Tongue (tissue), 2 donors: ENCODE results near the gene NF1. TPM values are rescaled to one million over a fixed set of nuclear protein-coding genes. Genes with fewer than 3 reads are reported as not detected.
"Not testable (repeated sequence)": the region's sequence is repeated elsewhere in the genome, so short reads cannot be mapped to it uniquely, and the experiment has no call there.

Experiments used
- DNase-seq: peaks from one replicate; pipeline ENCODE4 v3.0.0-alpha.2; 2015
- total RNA-seq: library from RNA; depleted of rRNA; stranded (reverse); fragments of >200 nt; gene quantifications from one replicate; pipeline ENCODE4 v1.2.3, GENCODE V29; 2014

NF1 gene
- total RNA-seq, 1 donor from 2014 or later = 106 TPM

DNA sequence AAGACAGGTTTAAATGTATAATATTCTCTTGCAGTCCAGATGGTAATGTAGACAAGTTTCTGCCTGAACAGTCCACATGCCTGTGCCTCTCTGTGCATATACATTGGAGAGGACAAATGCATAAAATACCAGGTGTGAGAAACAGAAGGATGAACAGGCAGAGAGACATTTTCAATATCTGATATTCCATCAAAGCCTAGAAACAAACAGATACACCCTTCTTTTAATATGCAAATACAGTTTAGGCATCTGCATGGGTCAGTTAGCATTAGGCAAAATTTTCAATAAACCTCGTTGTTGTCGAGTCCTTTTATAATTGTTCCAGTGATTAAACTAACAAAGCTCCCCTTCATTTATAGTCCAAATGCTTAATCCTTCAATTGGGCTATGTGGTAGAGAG is 201.4 kb downstream of the NF1 start:
- no peak for DNase-seq

DNA sequence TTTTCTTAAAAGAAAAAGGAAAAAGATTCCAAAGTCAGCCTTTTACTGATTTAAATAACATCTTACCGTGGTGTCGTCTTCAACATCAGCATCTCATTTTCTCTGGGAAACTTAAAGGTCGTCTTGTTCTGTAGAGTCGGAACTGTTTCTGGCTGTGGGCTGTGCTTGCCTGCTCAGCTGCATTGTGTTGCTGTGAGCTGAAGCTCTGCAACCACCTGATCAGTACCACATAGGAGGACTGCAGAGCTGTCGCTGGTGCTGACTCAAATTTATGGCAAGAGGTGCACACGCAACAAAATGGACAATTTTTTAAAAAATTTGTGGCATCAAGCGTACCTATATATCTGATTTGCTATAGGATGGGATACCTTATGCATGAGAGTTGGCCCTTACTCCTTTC is 202.3 kb downstream of the NF1 start, which contains the start of gene OMG:
TSS of gene OMG (minus strand) at position 150 of the 400 bp plus-strand sequence. CDS start 908 bp downstream, outside the sequence.
- DNase-seq = no peak

GRCh38 chr17:31299624-31300023 is 204.8 kb downstream of the NF1 start:
- DNase-seq = no peak

DNA sequence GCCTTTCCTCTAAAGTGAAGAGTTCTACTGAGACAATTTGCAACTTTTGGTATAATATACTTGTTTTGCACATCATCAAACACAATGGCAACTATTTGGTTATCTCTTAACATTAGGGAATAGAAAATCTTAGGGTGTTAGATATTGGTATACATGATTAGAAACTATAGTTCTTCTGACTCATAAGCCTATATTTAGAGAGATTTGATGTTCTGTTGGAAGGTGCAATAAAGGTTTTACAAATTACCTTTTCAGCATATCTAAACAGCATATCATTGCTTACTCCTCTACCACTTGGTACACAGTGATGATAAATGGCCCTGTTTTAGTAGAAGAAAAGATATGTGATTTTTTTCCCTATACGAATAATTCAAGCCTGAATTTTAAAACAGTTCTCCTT is 212.9 kb downstream of the NF1 start:
- DNase-seq = no peak

DNA sequence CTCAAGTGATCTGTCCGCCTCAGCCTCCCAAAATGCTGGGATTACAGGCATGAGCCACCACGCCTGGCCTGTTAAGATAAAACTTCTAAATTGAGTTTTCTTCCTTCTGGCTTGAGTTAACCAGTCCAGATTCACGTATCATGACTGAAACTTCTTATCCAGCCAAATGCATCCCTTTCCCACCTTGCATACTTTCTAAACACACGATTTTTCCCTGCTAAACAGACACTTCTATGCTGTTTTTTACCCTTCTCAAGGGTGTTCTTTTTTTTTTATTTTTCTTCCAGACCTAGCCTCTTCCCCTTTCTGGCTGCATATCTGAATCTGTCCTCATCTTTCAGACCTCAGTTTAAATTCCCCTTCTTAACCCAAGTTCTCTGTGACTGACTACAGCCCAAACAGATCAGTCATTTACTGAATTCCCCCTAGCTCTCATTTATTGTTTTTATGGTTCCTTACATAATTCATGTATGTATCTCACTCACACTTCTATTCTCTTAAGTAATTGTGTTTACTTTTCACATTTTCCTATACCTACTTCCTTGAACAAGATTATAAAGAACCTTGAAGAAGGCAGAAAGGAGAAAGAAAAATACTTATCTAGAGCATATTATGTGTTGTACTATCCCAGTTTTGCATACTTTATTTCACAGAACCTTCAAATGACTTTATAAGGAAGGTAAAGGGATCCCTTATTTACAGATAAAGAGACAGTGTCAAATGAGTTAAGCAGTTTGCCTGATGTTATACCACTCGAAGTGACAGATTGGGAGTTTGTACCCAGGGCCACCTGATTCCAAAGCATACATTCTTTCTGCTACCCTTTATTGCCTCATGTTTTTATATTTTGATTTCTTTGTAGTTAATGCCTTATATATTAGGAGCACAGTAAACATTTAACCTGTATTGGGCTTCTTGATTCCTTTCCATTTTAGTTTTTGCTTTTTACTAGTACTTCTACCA is 213.9 kb downstream of the NF1 start:
- no peak for DNase-seq

GRCh38 chr17:31309556-31309955 is 214.8 kb downstream of the NF1 start:
- DNase-seq = no peak

GRCh38 chr17:31310260-31310659 is 215.5 kb downstream of the NF1 start:
- DNase-seq = no peak

- no peak for DNase-seq
These were observed 216.1 kb downstream of the NF1 start for GRCh38 chr17:31310886-31311285.

DNA sequence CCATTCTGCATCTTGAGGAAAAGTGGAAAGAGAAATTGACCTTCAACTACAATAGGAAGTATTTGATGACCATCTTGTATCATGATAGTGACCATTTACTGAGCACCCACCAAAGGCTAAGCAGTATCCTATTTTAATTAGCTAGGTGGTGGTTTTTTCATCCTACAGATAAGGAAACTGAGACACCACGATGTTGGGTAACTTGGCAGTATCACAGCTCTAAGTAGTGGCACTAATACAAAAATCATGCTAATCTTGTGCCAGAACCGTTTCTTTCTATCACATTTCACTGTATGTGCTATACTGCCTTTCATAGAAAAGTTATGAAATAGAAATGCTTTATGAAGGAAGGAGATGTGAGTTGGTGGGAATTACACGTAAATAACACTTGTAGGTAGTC is 216.7 kb downstream of the NF1 start:
- no peak for DNase-seq

- DNase-seq = not testable (repeated sequence)
These were observed 217.4 kb downstream of the NF1 start for GRCh38 chr17:31312223-31312622.

DNA sequence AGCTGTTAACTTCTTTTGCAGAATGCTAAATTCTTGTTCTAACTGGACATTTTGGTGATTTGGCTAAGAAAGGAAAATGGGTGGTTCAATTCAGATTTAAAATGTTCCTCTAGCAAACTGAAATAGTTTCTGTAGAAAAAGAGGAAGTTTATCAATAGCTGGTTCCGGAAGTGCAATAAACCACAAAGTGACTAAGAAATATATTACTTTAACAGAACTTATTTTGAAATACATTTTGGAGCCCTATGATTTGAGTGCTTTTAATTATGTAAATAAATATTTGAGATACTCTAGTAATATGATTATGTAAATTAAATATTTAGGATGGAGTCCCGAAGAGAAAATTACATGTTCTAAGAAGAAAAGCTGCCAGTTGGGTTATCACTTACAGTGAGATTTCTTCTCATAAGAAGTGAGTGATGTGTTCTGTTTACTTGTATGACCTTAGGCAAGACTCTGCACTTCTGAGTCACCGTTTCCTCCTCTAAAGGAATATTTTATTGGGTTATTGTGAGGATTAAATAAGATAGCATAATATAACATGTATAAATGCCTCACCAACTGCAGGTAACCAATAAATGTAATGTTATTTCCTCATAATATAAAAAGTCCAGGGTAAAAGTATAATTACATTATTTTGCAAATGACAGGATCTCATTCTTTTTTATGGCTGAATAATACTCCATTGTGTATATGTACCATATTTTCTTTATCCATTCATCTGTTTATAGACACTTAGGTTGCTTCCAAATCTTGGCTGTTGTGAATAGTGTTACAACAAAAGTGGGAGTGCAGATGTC is 219.4 kb downstream of the NF1 start, which contains the start of gene EVI2B:
TSS of gene EVI2B (minus strand) at position 73 of the 800 bp plus-strand sequence. CDS start 8,445 bp downstream, outside the sequence.
- no peak for DNase-seq

- no peak for DNase-seq
These were observed 220.0 kb downstream of the NF1 start for GRCh38 chr17:31314782-31315100.

GRCh38 chr17:31318298-31318801 is 223.6 kb downstream of the NF1 start:
- DNase-seq = peak; percentile 10

GRCh38 chr17:31318851-31319661 is 224.3 kb downstream of the NF1 start:
- no peak for DNase-seq

GRCh38 chr17:31320241-31320640 is 225.5 kb downstream of the NF1 start:
- DNase-seq = no peak

DNA sequence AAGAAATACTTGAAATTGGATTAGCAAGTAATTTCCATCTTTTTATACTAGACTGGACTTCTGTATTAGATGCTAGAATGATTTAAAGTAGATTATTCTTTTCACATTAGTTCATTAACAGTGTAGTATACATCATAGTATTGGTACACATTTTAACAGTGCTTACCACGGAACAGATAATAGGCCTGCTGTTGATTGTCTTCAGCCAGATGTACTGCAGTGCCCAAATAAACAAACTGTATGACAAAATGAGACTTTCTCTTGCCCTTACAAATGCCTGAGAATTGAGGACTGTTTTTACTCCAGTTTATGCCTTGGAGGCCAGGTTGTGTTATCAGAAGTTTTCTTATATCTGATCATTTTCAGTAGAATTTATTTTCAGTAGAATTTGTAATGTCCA is 226.0 kb downstream of the NF1 start:
- DNase-seq = no peak

DNA sequence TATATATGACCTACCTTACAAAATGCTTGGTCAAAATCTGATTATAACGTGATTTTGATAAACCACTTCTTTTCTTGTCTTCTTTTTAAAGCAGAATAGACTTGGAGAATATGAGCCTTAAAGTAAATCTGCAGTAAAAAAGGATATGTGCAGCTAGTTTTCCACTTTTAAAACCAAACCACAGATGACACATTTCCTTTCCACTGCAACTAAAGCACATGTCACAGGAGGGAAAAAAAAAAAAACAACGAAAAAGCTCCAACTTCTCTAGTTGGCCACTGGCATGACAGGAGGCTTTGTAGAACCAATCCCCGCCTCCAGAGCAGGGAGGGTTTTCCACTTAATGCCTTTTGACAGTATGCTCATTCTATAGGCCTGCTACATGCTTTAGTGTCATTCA is 226.7 kb downstream of the NF1 start, which contains the start of gene EVI2A:
TSS of gene EVI2A (minus strand) at position 142 of the 400 bp plus-strand sequence. CDS start 2,609 bp downstream, outside the sequence.
- peak; percentile 25 for DNase-seq

GRCh38 chr17:31321966-31322365 is 227.2 kb downstream of the NF1 start:
- no peak for DNase-seq

GRCh38 chr17:31323551-31323950 is 228.8 kb downstream of the NF1 start:
- no peak for DNase-seq

- no peak for DNase-seq
These were observed 232.9 kb downstream of the NF1 start for GRCh38 chr17:31327534-31328159.

DNA sequence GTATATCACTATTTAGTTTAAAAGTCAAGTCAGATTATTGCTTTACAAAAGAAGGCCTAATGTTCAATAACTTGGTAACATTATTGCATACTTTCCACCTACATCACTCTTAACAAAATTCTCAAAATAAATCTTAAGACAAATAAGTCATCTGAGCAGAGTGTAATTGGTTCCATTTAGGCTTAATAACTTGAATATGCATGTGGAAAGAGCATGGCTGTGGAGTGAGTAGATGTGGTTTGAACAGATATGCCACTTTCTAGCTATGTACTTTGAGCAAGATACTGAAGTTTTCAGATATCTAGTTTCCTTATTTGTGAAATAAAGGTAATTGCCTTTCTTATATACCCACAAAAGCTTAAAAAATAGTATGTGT is 233.4 kb downstream of the NF1 start:
- no peak for DNase-seq
